DMS 273 (cell line): ENCODE results near the gene KLHL20.

Experiments used
- DNase-seq: peaks from one replicate; lab custom pipeline; 2025; ENCODE audit not compliant: unreplicated experiment; lab: John Stamatoyannopoulos, UW

The KLHL20 gene

GRCh38 chr1:173827611-173828010, 112.8 kb downstream of the KLHL20 start:
- no peak for DNase-seq

GRCh38 chr1:173832748-173833147, 118.0 kb downstream of the KLHL20 start:
- no peak for DNase-seq
